K562 (cell line): ENCODE data around the gene PPP6R3. TPM values are rescaled to one million over a fixed set of nuclear protein-coding genes. Genes with fewer than 3 reads are reported as not detected.

Experiments
- DNMT1 ChIP-seq: fragments of 450-650 bp; IDR thresholded peaks from 2 replicates; pipeline ENCODE4 v1.6.1; 2016; ENCODE audit warnings: antibody characterized with exemption, mild to moderate bottlenecking
- HNRNPUL1 ChIP-seq: fragments of 200-400 bp; formaldehyde crosslinking; IDR thresholded peaks from 2 replicates; pipeline ENCODE4 v1.6.1; 2017; ENCODE audit warnings: low read length
- NFATC3 ChIP-seq: fragments of 450-650 bp; IDR thresholded peaks from 2 replicates; pipeline ENCODE4 v1.6.1; 2017; ENCODE audit warnings: mild to moderate bottlenecking
- ZBTB1 ChIP-seq: sonication (generic); formaldehyde crosslinking; IDR thresholded peaks from 2 replicates; pipeline ENCODE4 v1.8.1; 2023; ENCODE audit warnings: missing genetic modification reagents, low read depth, mild to moderate bottlenecking, borderline replicate concordance
- ZSCAN29 ChIP-seq: fragments of 450-650 bp; IDR thresholded peaks from 2 replicates; pipeline ENCODE4 v1.6.1; 2017
- polyA plus RNA-seq, 8 experiments: library from polyadenylated mRNA; depleted of rRNA in 4 of 8; stranded (reverse) in 5 of 8; unstranded in 3 of 8; fragments of >200 nt; fragmentation: Nextera tagmentation in 2 of 8; fragmentation: Illumina TruSeq in 1 of 8; extraction: Ambion mirVana in 2 of 8; extraction: Trizol in 1 of 8; gene quantifications; 2 replicates each; pipeline versions ENCODE4 v1.2.1 to v1.2.3, GENCODE V29; 2011 to 2014; ENCODE audit warnings: inconsistent platforms in 1 of 8, missing spikeins in 1 of 8
- total RNA-seq, 7 experiments: library from RNA; depleted of rRNA in 6 of 7; stranded (reverse); fragments of >200 nt in 6 of 7; fragmentation: Illumina TruSeq in 2 of 7; extraction: Trizol in 2 of 7; gene quantifications; 2 replicates each; pipeline versions ENCODE4 v1.2.1 to v1.2.3, GENCODE V29; 2011 to 2021; ENCODE audit warnings: low replicate concordance in 1 of 7
- TF ChIP-seq, protein P1 (sequence below): IDR thresholded peaks from 2 replicates; pipeline ENCODE4 v1.6.1; 2011; ENCODE audit warnings: borderline replicate concordance, low read depth, mild to moderate bottlenecking, moderate library complexity, low read length; ENCODE audit not compliant: insufficient read depth, poor library complexity, severe bottlenecking
- TF ChIP-seq, protein P2 (sequence below): sonication (generic); formaldehyde crosslinking; IDR thresholded peaks from 2 replicates; pipeline ENCODE4 v1.8.1; 2023; ENCODE audit warnings: mild to moderate bottlenecking, missing genetic modification reagents, moderate library complexity
- TF ChIP-seq, protein P3 (sequence below): fragments of 250-450 bp; sonication (Bioruptor Pico); IDR thresholded peaks from 2 replicates; pipeline ENCODE4 v1.5.0; 2020; ENCODE audit warnings: mild to moderate bottlenecking
- TF ChIP-seq, protein P4 (sequence below): fragments of 450-650 bp; conservative IDR thresholded peaks from 2 replicates; pipeline ENCODE4 v1.6.1; 2016; ENCODE audit warnings: missing genetic modification characterization, low read depth, mild to moderate bottlenecking, control low read depth, missing compliant biosample characterization
- TF ChIP-seq, protein P5 (sequence below): sonication (generic); formaldehyde crosslinking; IDR thresholded peaks from 2 replicates; pipeline ENCODE4 v1.8.0; 2023; ENCODE audit warnings: mild to moderate bottlenecking, missing genetic modification reagents
- TF ChIP-seq, protein P6 (sequence below): sonication (generic); formaldehyde crosslinking; IDR thresholded peaks from 2 replicates; pipeline ENCODE4 v1.8.0; 2023; ENCODE audit warnings: missing genetic modification reagents, mild to moderate bottlenecking, borderline replicate concordance

PPP6R3 gene
- total and polyA plus RNA-seq, 9 of the 15 experiments (the other 6 are each of a cell fraction or from before 2014, with no cell fraction given): 20.3 to 117 (median 80.6) TPM

GRCh38 chr11:68430801-68431200, 29.8 kb upstream of the PPP6R3 start (continued):
- TF ChIP-seq, protein P1, sequence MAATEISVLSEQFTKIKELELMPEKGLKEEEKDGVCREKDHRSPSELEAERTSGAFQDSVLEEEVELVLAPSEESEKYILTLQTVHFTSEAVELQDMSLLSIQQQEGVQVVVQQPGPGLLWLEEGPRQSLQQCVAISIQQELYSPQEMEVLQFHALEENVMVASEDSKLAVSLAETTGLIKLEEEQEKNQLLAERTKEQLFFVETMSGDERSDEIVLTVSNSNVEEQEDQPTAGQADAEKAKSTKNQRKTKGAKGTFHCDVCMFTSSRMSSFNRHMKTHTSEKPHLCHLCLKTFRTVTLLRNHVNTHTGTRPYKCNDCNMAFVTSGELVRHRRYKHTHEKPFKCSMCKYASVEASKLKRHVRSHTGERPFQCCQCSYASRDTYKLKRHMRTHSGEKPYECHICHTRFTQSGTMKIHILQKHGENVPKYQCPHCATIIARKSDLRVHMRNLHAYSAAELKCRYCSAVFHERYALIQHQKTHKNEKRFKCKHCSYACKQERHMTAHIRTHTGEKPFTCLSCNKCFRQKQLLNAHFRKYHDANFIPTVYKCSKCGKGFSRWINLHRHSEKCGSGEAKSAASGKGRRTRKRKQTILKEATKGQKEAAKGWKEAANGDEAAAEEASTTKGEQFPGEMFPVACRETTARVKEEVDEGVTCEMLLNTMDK: no peak
- TF ChIP-seq, protein P2, sequence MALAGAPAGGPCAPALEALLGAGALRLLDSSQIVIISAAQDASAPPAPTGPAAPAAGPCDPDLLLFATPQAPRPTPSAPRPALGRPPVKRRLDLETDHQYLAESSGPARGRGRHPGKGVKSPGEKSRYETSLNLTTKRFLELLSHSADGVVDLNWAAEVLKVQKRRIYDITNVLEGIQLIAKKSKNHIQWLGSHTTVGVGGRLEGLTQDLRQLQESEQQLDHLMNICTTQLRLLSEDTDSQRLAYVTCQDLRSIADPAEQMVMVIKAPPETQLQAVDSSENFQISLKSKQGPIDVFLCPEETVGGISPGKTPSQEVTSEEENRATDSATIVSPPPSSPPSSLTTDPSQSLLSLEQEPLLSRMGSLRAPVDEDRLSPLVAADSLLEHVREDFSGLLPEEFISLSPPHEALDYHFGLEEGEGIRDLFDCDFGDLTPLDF: no peak
- TF ChIP-seq, protein P3, sequence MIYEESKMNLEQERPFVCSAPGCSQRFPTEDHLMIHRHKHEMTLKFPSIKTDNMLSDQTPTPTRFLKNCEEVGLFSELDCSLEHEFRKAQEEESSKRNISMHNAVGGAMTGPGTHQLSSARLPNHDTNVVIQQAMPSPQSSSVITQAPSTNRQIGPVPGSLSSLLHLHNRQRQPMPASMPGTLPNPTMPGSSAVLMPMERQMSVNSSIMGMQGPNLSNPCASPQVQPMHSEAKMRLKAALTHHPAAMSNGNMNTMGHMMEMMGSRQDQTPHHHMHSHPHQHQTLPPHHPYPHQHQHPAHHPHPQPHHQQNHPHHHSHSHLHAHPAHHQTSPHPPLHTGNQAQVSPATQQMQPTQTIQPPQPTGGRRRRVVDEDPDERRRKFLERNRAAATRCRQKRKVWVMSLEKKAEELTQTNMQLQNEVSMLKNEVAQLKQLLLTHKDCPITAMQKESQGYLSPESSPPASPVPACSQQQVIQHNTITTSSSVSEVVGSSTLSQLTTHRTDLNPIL (CRISPR knock-in tag): no peak
- TF ChIP-seq, protein P4, sequence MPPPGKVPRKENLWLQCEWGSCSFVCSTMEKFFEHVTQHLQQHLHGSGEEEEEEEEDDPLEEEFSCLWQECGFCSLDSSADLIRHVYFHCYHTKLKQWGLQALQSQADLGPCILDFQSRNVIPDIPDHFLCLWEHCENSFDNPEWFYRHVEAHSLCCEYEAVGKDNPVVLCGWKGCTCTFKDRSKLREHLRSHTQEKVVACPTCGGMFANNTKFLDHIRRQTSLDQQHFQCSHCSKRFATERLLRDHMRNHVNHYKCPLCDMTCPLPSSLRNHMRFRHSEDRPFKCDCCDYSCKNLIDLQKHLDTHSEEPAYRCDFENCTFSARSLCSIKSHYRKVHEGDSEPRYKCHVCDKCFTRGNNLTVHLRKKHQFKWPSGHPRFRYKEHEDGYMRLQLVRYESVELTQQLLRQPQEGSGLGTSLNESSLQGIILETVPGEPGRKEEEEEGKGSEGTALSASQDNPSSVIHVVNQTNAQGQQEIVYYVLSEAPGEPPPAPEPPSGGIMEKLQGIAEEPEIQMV: no peak
- TF ChIP-seq, protein P5, sequence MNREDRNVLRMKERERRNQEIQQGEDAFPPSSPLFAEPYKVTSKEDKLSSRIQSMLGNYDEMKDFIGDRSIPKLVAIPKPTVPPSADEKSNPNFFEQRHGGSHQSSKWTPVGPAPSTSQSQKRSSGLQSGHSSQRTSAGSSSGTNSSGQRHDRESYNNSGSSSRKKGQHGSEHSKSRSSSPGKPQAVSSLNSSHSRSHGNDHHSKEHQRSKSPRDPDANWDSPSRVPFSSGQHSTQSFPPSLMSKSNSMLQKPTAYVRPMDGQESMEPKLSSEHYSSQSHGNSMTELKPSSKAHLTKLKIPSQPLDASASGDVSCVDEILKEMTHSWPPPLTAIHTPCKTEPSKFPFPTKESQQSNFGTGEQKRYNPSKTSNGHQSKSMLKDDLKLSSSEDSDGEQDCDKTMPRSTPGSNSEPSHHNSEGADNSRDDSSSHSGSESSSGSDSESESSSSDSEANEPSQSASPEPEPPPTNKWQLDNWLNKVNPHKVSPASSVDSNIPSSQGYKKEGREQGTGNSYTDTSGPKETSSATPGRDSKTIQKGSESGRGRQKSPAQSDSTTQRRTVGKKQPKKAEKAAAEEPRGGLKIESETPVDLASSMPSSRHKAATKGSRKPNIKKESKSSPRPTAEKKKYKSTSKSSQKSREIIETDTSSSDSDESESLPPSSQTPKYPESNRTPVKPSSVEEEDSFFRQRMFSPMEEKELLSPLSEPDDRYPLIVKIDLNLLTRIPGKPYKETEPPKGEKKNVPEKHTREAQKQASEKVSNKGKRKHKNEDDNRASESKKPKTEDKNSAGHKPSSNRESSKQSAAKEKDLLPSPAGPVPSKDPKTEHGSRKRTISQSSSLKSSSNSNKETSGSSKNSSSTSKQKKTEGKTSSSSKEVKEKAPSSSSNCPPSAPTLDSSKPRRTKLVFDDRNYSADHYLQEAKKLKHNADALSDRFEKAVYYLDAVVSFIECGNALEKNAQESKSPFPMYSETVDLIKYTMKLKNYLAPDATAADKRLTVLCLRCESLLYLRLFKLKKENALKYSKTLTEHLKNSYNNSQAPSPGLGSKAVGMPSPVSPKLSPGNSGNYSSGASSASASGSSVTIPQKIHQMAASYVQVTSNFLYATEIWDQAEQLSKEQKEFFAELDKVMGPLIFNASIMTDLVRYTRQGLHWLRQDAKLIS: no peak
- TF ChIP-seq DNMT1: no peak
- TF ChIP-seq NFATC3: no peak
- no peak for TF ChIP-seq ZBTB1 (CRISPR knock-in tag)
- TF ChIP-seq ZSCAN29: no peak
- no peak for TF ChIP-seq HNRNPUL1
- TF ChIP-seq, protein P6, sequence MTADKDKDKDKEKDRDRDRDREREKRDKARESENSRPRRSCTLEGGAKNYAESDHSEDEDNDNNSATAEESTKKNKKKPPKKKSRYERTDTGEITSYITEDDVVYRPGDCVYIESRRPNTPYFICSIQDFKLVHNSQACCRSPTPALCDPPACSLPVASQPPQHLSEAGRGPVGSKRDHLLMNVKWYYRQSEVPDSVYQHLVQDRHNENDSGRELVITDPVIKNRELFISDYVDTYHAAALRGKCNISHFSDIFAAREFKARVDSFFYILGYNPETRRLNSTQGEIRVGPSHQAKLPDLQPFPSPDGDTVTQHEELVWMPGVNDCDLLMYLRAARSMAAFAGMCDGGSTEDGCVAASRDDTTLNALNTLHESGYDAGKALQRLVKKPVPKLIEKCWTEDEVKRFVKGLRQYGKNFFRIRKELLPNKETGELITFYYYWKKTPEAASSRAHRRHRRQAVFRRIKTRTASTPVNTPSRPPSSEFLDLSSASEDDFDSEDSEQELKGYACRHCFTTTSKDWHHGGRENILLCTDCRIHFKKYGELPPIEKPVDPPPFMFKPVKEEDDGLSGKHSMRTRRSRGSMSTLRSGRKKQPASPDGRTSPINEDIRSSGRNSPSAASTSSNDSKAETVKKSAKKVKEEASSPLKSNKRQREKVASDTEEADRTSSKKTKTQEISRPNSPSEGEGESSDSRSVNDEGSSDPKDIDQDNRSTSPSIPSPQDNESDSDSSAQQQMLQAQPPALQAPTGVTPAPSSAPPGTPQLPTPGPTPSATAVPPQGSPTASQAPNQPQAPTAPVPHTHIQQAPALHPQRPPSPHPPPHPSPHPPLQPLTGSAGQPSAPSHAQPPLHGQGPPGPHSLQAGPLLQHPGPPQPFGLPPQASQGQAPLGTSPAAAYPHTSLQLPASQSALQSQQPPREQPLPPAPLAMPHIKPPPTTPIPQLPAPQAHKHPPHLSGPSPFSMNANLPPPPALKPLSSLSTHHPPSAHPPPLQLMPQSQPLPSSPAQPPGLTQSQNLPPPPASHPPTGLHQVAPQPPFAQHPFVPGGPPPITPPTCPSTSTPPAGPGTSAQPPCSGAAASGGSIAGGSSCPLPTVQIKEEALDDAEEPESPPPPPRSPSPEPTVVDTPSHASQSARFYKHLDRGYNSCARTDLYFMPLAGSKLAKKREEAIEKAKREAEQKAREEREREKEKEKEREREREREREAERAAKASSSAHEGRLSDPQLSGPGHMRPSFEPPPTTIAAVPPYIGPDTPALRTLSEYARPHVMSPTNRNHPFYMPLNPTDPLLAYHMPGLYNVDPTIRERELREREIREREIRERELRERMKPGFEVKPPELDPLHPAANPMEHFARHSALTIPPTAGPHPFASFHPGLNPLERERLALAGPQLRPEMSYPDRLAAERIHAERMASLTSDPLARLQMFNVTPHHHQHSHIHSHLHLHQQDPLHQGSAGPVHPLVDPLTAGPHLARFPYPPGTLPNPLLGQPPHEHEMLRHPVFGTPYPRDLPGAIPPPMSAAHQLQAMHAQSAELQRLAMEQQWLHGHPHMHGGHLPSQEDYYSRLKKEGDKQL (CRISPR knock-in tag): no peak
- TF ChIP-seq, all 486 proteins: peak for 0
